Peyer's patch (tissue), 4 donors: Measurements from ENCODE around the gene PROZ. TPM values are rescaled to one million over a fixed set of nuclear protein-coding genes. Genes with fewer than 3 reads are reported as not detected.

Source experiments
- DNase-seq, 3 donors: peaks; one replicate each; pipeline ENCODE4 v3.0.0-alpha.2; 2017 to 2019
- H3K27ac ChIP-seq, 4 donors: fragments of 200-600 bp; sonication (generic); one replicate each; pipeline ENCODE4 v1.5.1; 2016 to 2019
- H3K27me3 ChIP-seq, 2 donors: fragments of 200-600 bp; sonication (generic); one replicate each; pipeline ENCODE4 v1.5.1; 2019
- H3K36me3 ChIP-seq, 3 donors: fragments of 200-600 bp; sonication (generic); one replicate each; pipeline ENCODE4 v1.5.1; 2016 to 2019
- H3K4me1 ChIP-seq, 4 donors: fragments of 200-600 bp; sonication (generic); one replicate each; pipeline ENCODE4 v1.5.1; 2016 to 2019
- H3K4me3 ChIP-seq, 4 donors: fragments of 200-600 bp; sonication (generic); 1 replicate in 3 of 4; 2 replicates in 1 of 4; pipeline ENCODE4 v1.5.1; 2016 to 2019; ENCODE audit warnings: mild to moderate bottlenecking in 1 of 4
- H3K9me3 ChIP-seq, 4 donors: fragments of 200-600 bp; sonication (generic); one replicate each; pipeline ENCODE4 v1.5.1; 2016 to 2019; ENCODE audit warnings: mild to moderate bottlenecking in 1 of 4
- POLR2A ChIP-seq, 2 donors: fragments of 450-650 bp; IDR thresholded peaks; one replicate each; pipeline ENCODE4 v1.5.1; 2017; ENCODE audit warnings: antibody characterized with exemption in 2 of 2, mild to moderate bottlenecking in 2 of 2, moderate library complexity in 2 of 2
- total RNA-seq, 4 donors: library from RNA; depleted of rRNA; stranded (reverse); fragments of >200 nt; gene quantifications; one replicate each; pipeline ENCODE4 v1.1.0, GENCODE V29; 2016
- TF ChIP-seq, protein P1 (sequence below), 6 experiments: fragments of 450-650 bp in 4 of 6; fragments of 200-600 bp in 2 of 6; sonication (generic) in 1 of 6; IDR thresholded peaks; one replicate each; pipeline ENCODE4 v1.5.1; 2017 to 2019; ENCODE audit warnings: antibody characterized with exemption in 6 of 6, mild to moderate bottlenecking in 3 of 6, moderate library complexity in 1 of 6

Gene PROZ
- total RNA-seq, 4 donors from 2014 or later, result 0.53 TPM; not detected in 3

DNA sequence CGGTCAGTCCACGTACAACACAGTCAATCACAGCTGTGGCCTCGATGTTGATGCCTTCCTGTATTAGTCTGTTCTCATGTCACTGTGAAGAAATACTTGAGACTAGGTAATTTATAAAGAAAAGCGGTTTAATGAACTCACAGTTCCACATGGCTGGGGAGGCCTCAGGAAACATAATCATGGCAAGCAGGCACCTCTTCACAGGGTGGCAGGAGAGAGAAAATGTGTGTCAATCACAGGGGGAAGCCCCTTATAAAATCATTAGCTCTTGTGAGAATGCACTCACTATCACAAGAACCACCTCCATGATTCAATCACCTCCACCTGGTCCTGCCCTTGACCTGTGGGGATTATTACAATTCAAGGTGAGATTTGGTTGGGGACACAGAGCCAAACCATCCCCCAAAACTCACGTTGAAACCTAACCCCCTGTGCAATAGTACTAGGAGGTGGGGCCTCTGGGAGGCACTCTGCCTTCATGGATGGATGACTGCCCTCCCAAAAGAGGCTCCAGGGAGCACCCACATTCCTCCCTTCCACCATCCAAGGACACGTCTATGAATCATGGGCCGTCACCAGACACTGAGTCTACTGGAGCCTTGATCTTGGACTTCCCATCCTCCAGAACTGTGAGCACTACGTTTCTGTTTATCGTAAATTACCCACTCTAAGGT is 2.3 kb upstream of the PROZ start:
- no peak overlapping the region for H3K27ac ChIP-seq
- DNase-seq, result no peak
- peaks cover 0 to 17% (median 11%) of the 10 kb centered on the region in 4 donors for H3K4me1 ChIP-seq
- no peak overlapping the region for H3K4me3 ChIP-seq
- no peaks in the 10 kb centered on the region for H3K36me3 ChIP-seq
- TF ChIP-seq, protein P1, sequence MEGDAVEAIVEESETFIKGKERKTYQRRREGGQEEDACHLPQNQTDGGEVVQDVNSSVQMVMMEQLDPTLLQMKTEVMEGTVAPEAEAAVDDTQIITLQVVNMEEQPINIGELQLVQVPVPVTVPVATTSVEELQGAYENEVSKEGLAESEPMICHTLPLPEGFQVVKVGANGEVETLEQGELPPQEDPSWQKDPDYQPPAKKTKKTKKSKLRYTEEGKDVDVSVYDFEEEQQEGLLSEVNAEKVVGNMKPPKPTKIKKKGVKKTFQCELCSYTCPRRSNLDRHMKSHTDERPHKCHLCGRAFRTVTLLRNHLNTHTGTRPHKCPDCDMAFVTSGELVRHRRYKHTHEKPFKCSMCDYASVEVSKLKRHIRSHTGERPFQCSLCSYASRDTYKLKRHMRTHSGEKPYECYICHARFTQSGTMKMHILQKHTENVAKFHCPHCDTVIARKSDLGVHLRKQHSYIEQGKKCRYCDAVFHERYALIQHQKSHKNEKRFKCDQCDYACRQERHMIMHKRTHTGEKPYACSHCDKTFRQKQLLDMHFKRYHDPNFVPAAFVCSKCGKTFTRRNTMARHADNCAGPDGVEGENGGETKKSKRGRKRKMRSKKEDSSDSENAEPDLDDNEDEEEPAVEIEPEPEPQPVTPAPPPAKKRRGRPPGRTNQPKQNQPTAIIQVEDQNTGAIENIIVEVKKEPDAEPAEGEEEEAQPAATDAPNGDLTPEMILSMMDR (IDR thresholded peaks at IDR 0.05), result no peak
- no peak for TF ChIP-seq POLR2A (IDR thresholded peaks at IDR 0.05)
- H3K9me3 ChIP-seq, result no peaks in the 10 kb centered on the region
- H3K27me3 ChIP-seq, result no peaks in the 10 kb centered on the region

DNA sequence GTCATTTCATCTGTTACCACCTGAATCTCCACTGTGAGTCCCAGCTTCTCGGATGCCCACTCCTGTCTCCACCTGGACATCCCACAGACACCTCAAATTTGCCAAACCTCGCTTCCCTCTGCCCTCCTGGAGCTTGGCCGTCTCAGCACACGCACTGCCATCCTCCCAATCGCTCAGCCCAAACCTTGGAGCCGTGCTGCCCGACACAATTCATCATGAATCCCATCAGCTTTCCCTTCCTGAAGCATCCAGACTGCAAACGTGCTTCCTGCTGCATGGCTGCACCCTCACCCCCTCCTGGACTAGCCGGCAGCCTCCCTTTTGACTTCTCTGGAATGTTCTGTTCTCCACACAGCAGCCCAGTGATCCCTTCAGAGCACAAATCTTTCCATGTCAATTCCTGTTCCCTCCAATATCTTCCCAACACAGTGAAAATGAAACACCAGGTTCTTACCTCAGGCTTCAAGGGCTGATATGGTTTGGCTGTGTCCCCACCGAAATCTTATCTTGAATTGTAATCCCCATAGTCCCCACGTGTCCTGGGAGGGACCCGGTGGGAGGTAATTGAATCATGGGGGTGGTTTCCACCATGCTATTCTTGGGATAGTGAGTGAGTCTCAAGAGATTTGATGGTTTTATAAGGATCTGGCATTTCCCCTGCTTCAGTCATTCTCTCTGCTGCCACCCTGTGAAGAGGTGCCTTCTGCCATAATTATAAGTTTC is 1.1 kb upstream of the PROZ start:
- peak in 1 of 3 donors; percentile 7 for DNase-seq
- Histone ChIP-seq H3K27ac (no peak overlapping the region), H3K36me3 (no peaks in the 10 kb centered on the region), H3K9me3 (no peaks in the 10 kb centered on the region), H3K27me3 (no peaks in the 10 kb centered on the region), H3K4me3 (no peak overlapping the region), H3K4me1 (peaks cover 0 to 11% (median 8%) of the 10 kb centered on the region in 4 donors)
- TF ChIP-seq, protein P1 (IDR thresholded peaks at IDR 0.05), result no peak
- no peak for TF ChIP-seq POLR2A (IDR thresholded peaks at IDR 0.05)

DNA sequence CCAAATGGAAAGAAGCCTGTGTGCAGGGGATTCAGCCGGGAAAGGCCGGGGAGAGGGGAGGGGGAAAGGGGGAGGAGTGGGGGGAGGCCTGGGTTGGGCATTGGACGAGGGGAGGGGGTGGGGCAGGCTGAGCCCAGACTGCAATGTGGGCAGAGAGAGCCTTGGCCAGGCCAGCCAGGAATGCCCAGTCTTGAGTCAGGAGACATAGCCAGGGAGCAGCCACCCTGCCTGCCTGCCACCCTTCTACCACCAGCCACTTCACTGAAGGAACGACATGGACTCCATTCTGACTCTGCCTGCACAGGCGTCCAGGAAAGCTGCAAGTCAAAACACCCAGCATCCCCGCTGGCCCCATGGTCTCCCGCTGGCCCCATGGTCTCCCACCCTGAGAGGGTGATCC is 498 bp downstream of the PROZ start:
- Histone ChIP-seq H3K27ac (no peak overlapping the region), H3K4me1 (no peaks in the 10 kb centered on the region), H3K9me3 (no peaks in the 10 kb centered on the region), H3K4me3 (no peak overlapping the region), H3K27me3 (peaks cover 0 to 4% of the 10 kb centered on the region in 2 donors), H3K36me3 (no peaks in the 10 kb centered on the region)
- DNase-seq, result no peak
- TF ChIP-seq, protein P1 (IDR thresholded peaks at IDR 0.05), result no peak
- no peak for TF ChIP-seq POLR2A (IDR thresholded peaks at IDR 0.05)

DNA sequence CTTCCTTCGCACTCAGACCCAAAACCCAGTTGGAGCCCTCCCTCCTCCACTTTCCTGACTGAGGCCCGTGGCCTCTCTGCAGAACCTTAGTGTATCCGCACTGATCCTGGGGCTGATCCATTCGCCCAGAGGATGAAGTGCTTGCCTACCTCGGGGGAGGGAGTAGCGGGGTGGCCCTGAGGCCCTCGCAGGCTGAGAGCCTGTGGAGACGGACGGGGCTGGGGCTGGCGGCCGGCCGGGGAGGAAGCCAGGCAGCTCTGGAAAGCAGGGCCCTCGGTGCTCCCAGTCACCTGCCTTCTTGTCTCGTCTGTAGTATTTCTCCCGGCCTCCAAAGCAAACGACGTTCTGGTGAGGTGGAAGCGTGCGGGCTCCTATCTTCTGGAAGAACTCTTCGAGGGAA is 1.3 kb downstream of the PROZ start:
- no peak for TF ChIP-seq POLR2A (IDR thresholded peaks at IDR 0.05)
- TF ChIP-seq, protein P1 (IDR thresholded peaks at IDR 0.05), result no peak
- H3K27me3 ChIP-seq, result peaks cover 0 to 4% of the 10 kb centered on the region in 2 donors
- no peaks in the 10 kb centered on the region for H3K36me3 ChIP-seq
- no peaks in the 10 kb centered on the region for H3K9me3 ChIP-seq
- no peaks in the 10 kb centered on the region for H3K4me1 ChIP-seq
- H3K27ac ChIP-seq, result no peak overlapping the region
- no peak for DNase-seq
- H3K4me3 ChIP-seq, result no peak overlapping the region

DNA sequence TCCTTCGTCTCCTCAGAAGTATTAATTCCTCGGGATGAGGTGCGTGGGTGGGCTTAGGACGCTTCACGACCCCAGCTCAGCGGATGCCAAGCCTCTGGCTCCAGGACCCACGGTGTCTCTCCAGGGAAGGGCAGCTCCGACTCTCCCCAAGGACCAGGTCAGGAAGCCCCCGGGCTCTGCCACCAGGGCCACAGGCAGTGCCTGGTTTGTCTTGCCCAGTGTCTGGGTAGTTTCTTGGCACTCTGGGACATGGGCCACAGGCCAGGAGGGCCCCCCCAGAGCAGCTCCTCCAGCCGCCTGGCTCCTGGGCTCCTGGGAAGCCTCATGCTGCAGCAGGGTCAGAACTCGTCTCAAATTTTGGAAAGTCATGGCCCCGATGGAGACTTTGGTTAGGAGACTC is 2.5 kb downstream of the PROZ start:
- H3K4me1 ChIP-seq, result no peaks in the 10 kb centered on the region
- H3K4me3 ChIP-seq, result no peak overlapping the region
- H3K27me3 ChIP-seq, result peaks cover 0 to 4% of the 10 kb centered on the region in 2 donors
- H3K27ac ChIP-seq, result no peak overlapping the region
- no peak for DNase-seq
- TF ChIP-seq POLR2A (IDR thresholded peaks at IDR 0.05), result no peak
- TF ChIP-seq, protein P1 (IDR thresholded peaks at IDR 0.05), result no peak
- no peaks in the 10 kb centered on the region for H3K9me3 ChIP-seq
- no peaks in the 10 kb centered on the region for H3K36me3 ChIP-seq
